Stimulated activated CD4-positive, alpha-beta T cell treated with anti-CD3 and anti-CD28 coated beads, Interleukin-2, amount 100 ng/mL, for 48 hours (primary cell): Measurements from ENCODE around the gene METRNL.

Experiments
- DNase-seq, 2 donors: peaks; one replicate each; pipeline ENCODE4 v3.0.0-alpha.2; 2020

METRNL gene

GRCh38 chr17:83067718-83068261 lies 11.6 kb upstream of the METRNL start:
- no peak for DNase-seq

GRCh38 chr17:83068641-83069570 lies 10.5 kb upstream of the METRNL start:
- no peak for DNase-seq

- DNase-seq = no peak
Measured at GRCh38 chr17:83069571-83069906, 9.9 kb upstream of the METRNL start.

- DNase-seq = no peak
Measured at GRCh38 chr17:83069931-83070742, 9.3 kb upstream of the METRNL start.

- no peak for DNase-seq
Measured at GRCh38 chr17:83070800-83071341, 8.5 kb upstream of the METRNL start.

- DNase-seq = no peak
Measured at GRCh38 chr17:83071365-83071764, 8.0 kb upstream of the METRNL start.

- no peak for DNase-seq
Measured at GRCh38 chr17:83071966-83072562, 7.3 kb upstream of the METRNL start.

- no peak for DNase-seq
Measured at GRCh38 chr17:83072600-83073358, 6.6 kb upstream of the METRNL start.

- no peak for DNase-seq
Measured at GRCh38 chr17:83073389-83074063, 5.9 kb upstream of the METRNL start.

GRCh38 chr17:83074486-83075223 lies 4.8 kb upstream of the METRNL start:
- no peak for DNase-seq

GRCh38 chr17:83075270-83075880 lies 4.0 kb upstream of the METRNL start:
- no peak for DNase-seq

GRCh38 chr17:83076938-83077337 lies 2.5 kb upstream of the METRNL start:
- no peak for DNase-seq

- DNase-seq = no peak
Measured at GRCh38 chr17:83077411-83077810, 2.0 kb upstream of the METRNL start.

- DNase-seq = no peak
Measured at GRCh38 chr17:83077939-83078338, 1.5 kb upstream of the METRNL start.

GRCh38 chr17:83078378-83079351 lies 744 bp upstream of the METRNL start:
- DNase-seq = no peak

- no peak for DNase-seq
Measured at GRCh38 chr17:83079766-83080578, 563 bp downstream of the METRNL start.

- DNase-seq = no peak
Measured at GRCh38 chr17:83080579-83080857, 1.1 kb downstream of the METRNL start.

- DNase-seq = no peak
Measured at GRCh38 chr17:83080858-83081683, 1.7 kb downstream of the METRNL start.
